Forelimb muscle (tissue), 1 donor: Measurements from ENCODE around the gene EIF4G3. TPM values are rescaled to one million over a fixed set of nuclear protein-coding genes. Genes with fewer than 3 reads are reported as not detected.
"Not testable (repeated sequence)": the region's sequence is repeated elsewhere in the genome, so short reads cannot be mapped to it uniquely, and the experiment has no call there.

ENCODE experiments used
- DNase-seq: peaks from one replicate; pipeline ENCODE4 v3.0.0-alpha.2; 2013; ENCODE audit warnings: low read depth
- polyA plus RNA-seq: library from polyadenylated mRNA; unstranded; fragments of 120-200 nt; gene quantifications from one replicate; pipeline ENCODE4 v1.2.1, GENCODE V29; 2013; ENCODE audit not compliant: insufficient read length

EIF4G3 gene
- polyA plus RNA-seq, 1 donor: 33.3 TPM

DNA sequence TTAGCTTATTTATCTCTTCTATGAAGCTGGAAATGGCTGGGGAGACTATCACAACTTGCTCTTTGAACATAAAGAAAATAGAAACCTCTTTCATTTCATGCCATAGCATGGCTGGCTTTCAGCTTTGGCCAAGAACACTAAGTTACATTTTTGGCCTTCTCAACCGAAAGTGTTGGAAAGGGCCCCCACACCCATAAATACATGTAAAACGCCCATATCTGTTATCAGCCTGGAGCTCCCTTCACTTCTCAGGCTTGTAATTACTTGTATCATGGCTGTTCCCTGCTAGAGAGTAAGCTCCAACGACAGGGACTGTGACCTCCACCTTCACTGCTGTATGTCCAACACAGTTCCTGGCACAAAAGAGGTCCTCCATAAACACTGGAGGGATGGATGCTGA lies 12.7 kb upstream of the EIF4G3 start:
- DNase-seq: no peak

GRCh38 chr1:21188235-21188634 lies 11.5 kb upstream of the EIF4G3 start:
- no peak for DNase-seq

- DNase-seq: no peak
Measured at GRCh38 chr1:21185221-21185731, 8.6 kb upstream of the EIF4G3 start.

- DNase-seq: no peak
Measured at GRCh38 chr1:21184276-21184675, 7.6 kb upstream of the EIF4G3 start.

DNA sequence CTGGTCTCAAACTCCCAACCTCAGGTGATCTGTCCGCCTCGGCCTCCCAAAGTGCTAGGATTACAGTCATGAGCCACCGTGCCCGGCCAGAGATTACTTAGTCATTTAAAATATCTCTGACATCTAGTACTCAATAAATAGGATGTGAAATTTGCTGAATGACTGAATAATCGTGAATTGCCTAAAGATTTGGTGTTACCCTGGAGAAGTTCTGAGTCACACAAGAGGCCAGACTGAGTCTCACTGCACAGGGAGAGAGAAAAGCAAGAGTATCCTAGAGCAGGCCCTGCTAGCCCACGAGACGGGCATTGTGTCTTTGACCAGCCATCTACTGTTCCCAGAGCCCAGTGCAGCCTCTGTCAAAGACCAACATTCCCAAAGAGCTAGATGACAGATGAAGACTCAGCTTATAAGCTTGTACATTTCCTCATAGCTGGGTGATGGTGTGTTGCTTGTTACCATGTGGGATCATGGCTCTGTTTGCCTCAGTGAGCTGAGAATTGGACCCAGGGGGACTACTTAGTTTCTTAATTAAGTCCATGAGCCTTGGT lies 5.6 kb upstream of the EIF4G3 start:
- DNase-seq: no peak

- not testable (repeated sequence) for DNase-seq
Measured at GRCh38 chr1:21178271-21178670, 1.6 kb upstream of the EIF4G3 start.

DNA sequence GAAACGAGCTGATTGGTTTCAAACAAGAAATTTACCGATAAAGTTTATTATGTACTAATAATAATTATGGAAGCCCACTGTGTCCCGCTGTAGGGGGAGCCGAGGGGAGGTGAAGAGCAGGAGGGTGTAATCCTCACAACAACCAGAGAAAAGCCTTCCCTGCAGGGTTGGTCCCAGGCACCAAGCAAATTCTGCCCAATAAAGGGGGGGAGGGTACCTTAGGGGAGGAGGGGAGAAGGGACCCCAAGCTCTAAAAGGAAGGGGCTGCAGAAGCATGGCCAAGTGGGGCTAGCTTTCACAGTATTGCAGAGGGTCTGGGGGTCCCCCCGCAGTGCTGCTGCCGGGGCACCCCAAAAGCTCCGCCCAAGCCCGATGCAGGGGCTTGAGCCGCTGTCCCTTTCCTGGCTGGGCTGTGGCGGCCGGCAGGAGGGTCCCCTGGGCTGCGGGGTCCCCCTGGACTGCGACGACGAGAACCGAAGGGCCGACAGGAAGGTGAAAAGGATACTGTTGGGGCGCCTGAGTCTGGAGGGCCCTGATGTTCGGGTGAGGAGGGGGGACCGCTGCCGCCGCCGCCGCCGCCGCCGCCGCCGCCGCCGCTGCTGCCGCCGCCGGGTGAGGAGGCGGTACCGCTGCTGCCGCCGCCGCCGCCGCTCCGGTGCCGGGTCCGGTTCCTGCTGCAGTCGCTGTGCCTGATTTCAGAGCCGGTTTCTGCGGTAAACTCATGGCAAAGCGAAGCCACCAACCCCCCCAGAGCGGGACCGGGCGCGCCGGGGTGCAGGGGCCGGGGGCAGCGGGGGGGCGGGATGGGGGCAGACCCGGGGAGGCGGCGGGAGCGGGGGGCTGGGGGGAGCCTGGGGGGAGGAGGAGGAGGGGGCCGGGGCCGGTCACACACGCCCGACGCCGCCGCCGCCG lies 771 bp downstream of the EIF4G3 start:
- DNase-seq: no peak

DNA sequence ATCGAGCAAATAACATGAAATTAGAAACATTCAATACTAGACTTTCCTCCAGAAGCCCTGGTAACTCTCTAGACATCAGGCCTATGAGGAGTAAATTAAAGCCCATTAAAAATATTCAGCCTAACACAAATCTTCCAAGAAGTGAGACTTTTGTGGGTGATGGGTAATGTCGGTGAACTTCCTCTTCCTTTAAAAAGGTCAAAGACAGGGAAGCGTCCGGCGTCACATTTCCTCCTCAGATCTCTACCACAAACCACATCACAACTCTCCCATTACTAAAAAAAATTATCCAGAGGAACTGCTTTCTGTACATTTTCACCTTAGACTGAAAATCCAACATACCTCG lies 1.4 kb downstream of the EIF4G3 start:
- DNase-seq: no peak

DNA sequence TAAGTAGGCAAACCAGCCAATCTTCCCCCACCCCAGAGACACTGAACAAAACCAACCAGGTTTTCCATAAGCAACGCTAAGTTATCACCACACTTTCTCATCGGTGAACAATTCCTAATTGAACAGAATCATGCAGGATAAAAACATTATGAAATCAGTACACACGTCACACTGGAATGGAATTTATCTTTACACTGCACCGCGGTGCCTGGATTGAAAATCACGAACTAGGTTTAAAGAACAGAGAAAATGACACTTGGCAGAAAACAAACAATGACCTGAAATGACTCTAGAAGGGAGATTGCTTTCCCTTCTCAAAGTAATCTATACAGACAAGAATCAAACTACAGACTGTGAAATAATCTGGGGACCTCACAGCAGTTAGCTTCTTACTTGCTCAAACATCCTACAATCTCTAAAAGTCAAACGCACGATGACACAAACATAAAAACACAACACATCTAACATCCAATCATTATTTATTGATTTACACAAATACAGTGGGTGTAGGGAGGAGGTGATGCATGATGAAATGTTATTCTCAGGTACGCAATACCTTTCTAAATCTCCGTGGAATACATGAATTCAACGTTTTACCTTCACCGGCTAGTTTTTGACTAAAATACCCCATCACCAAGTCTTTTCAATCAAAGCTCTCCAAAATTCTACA lies 1.9 kb downstream of the EIF4G3 start:
- DNase-seq: no peak

DNA sequence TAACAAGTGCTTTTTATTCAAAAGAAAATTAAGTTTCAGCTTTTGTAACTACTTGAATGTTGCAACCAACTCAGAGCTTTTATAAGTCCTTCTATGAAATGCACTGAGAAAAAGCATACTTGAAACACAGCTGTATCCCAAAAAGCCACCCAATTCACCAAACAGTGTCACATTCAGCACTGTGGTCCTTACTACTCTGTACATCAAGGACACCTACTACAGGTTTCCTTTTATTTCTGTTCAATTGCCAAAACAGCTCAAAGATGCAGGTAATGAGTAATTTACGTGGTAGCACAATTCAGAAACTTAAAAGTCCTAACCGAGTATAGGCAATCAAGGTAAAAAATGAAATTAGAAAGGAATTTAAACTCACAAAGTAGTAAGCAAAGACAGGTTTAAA lies 2.5 kb downstream of the EIF4G3 start:
- no peak for DNase-seq

- DNase-seq: not testable (repeated sequence)
Measured at GRCh38 chr1:21173096-21173495, 3.6 kb downstream of the EIF4G3 start.

GRCh38 chr1:21170837-21171236 lies 5.9 kb downstream of the EIF4G3 start:
- not testable (repeated sequence) for DNase-seq

DNA sequence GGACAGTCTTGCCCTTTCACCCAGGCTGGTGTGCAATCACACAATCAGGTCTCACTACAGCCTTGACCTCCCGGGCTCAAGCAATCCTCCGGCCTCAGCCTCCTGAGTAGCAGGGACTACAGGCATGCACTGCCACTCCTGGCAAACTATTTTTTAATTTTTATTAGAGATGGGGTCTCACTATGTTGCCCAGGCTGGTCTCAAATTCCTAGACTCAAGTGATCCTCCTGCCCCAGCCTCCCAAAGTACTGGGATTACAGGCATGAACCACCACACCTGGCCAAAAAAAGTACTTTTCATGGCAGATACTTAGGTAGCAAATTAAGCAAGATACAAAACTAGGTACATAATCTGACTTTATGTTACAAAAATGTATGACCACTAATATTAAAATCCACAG lies 8.3 kb downstream of the EIF4G3 start:
- no peak for DNase-seq

- no peak for DNase-seq
Measured at GRCh38 chr1:21165646-21166045, 11.1 kb downstream of the EIF4G3 start.

GRCh38 chr1:21165076-21165475 lies 11.6 kb downstream of the EIF4G3 start:
- no peak for DNase-seq

- DNase-seq: no peak
Measured at GRCh38 chr1:21164266-21164665, 12.4 kb downstream of the EIF4G3 start.

DNA sequence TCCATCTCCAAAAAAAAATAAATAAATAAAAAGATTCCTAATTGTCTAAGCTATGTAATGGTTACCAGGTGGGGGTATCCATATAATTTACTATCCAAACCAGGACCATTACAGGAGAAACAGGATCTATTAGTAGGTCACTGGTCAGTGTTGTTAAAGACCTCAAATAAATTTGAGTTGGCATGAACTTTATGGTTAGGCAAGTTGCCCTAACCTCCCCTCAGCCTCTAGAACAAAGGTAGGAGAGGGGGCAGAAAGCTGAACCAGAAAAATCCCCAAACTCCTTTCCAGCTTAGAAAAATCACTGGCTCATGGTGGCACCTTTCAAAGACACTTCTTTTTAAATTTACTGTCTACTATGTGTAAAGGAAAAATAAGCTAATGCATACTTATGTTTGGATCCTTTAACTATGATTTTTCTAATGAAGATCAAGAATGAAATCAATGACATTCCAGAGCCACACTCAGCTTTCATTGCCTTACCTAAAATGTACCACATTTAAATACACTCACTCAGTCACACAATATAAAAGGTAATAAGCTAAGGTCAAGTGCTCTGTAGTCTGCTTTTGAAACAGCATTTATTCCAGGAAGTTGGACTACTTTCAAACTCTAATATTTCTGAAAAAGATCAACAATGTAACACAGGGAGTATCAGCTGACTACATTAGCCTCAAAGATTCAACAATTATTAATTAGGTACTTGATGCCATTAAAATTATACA lies 13.8 kb downstream of the EIF4G3 start:
- DNase-seq: no peak

DNA sequence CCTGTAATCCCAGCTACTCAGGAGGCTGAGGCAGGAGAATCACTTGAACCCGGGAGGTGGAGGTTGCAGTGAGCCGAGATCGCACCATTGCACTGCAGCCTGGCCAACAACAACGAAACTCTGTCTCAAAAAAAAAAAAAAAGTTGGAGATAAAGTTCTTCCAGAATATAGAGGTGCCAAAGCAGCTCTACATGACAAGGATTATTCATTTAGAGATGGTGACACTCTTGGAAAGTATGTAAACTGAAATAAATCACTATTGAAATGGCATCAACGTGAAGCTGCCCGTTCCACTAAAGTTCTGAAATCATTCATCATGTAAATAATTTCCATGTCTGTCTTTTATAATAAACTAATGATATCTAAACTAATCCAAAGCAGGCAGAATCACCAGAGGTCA lies 14.9 kb downstream of the EIF4G3 start:
- DNase-seq: no peak

- DNase-seq: no peak
Measured at GRCh38 chr1:21160263-21160796, 16.4 kb downstream of the EIF4G3 start.

GRCh38 chr1:21157868-21158267 lies 18.8 kb downstream of the EIF4G3 start:
- no peak for DNase-seq

GRCh38 chr1:21157054-21157453 lies 19.6 kb downstream of the EIF4G3 start:
- DNase-seq: no peak

DNA sequence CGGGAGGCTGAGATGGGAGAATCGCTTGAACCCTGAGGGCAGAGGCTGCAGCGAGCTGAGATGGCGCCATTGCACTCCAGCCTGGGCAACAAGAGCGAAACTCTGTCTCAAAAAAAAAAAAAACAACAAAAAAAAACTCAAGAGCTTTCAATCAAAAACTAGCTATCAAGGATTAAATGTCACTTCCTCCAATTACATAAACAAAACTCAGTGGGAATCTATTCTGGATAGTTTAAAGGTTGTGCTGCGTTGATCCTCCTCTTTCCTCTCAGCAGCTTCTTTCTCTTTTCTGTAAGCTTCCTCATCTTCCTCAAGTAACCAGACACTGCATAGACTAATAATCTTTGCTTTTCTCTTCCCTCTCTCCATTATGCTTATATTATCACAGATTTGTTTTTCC lies 20.7 kb downstream of the EIF4G3 start:
- no peak for DNase-seq
